Stomach (tissue), 9 donors: ENCODE data around the gene DNM3. TPM values are rescaled to one million over a fixed set of nuclear protein-coding genes. Genes with fewer than 3 reads are reported as not detected.

Experiments used
- DNase-seq, 2 donors: peaks; one replicate each; pipeline versions ENCODE4 v3.0.0 to v3.0.0-alpha.2; 2013 to 2019
- H3K27ac ChIP-seq, 5 donors: fragments of 200-600 bp in 4 of 5; sonication (generic) in 4 of 5; one replicate each; pipeline ENCODE4 v1.5.1; 2013 to 2019; ENCODE audit warnings: mild to moderate bottlenecking in 1 of 5, moderate library complexity in 1 of 5
- H3K27me3 ChIP-seq, 3 donors: fragments of 200-600 bp; sonication (generic); one replicate each; pipeline ENCODE4 v1.5.1; 2017 to 2019; ENCODE audit warnings: mixed run types in 1 of 3
- H3K36me3 ChIP-seq, 4 donors: fragments of 200-600 bp; sonication (generic); 1 replicate in 3 of 4; 2 replicates in 1 of 4; pipeline ENCODE4 v1.5.1; 2016 to 2019
- H3K4me1 ChIP-seq, 4 donors: fragments of 200-600 bp; sonication (generic); one replicate each; pipeline ENCODE4 v1.5.1; 2016 to 2019
- H3K4me3 ChIP-seq, 4 donors: fragments of 200-600 bp; sonication (generic) in 3 of 4; one replicate each; pipeline ENCODE4 v1.5.1; 2016 to 2019; ENCODE audit warnings: mild to moderate bottlenecking in 1 of 4
- H3K9me3 ChIP-seq, 4 donors: fragments of 200-600 bp; sonication (generic); one replicate each; pipeline ENCODE4 v1.5.1; 2016 to 2019
- EP300 ChIP-seq: sonication (generic); formaldehyde crosslinking; IDR thresholded peaks from one replicate; pipeline ENCODE4 v1.6.1; 2017; ENCODE audit warnings: antibody characterized with exemption
- POLR2A ChIP-seq, 4 donors: fragments of 450-650 bp; IDR thresholded peaks; one replicate each; pipeline ENCODE4 v1.6.1; 2016; ENCODE audit warnings: antibody characterized with exemption in 4 of 4, control low read depth in 2 of 4, mild to moderate bottlenecking in 1 of 4, moderate library complexity in 1 of 4
- POLR2AphosphoS5 ChIP-seq, 3 donors: sonication (generic); formaldehyde crosslinking; IDR thresholded peaks; one replicate each; pipeline ENCODE4 v1.6.1; 2016; ENCODE audit warnings: antibody characterized with exemption in 3 of 3
- WGBS, 5 donors: extraction: QIAGEN DNeasy Blood & Tissue Kit in 3 of 5; methylation state at CpG; one replicate each; pipeline versions ENCODE4 v1.1.5 to v1.1.7; 2013 to 2018; 5-methylcytosine and 5-hydroxymethylcytosine counted together
- intact Hi-C: fragments of 100-400 bp; cut with DNase I; formaldehyde crosslinking; loops from one replicate; pipeline ENCODE4 v1.15.1; 2023; ENCODE audit warnings: low total_unique reads
- polyA plus RNA-seq, 3 donors: library from polyadenylated mRNA; stranded (reverse); fragments of 200-250 nt; gene quantifications; one replicate each; pipeline ENCODE4 v1.2.3, GENCODE V29; 2013
- total RNA-seq, 5 donors: library from RNA; depleted of rRNA; stranded (reverse); fragments of >200 nt; gene quantifications; one replicate each; pipeline versions ENCODE4 v1.1.0 to v1.2.3, GENCODE V29; 2014 to 2016
- TF ChIP-seq, protein P1 (sequence below), 7 experiments: fragments of 450-650 bp in 4 of 7; fragments of 200-600 bp in 3 of 7; sonication (generic) in 3 of 7; IDR thresholded peaks; one replicate each; pipeline ENCODE4 v1.5.1; 2016 to 2019; ENCODE audit warnings: antibody characterized with exemption in 7 of 7, control low read depth in 2 of 7, mild to moderate bottlenecking in 1 of 7
- donor health status: healthy with polysubstance abuse.
- donor health status: Bipolar disorder and iron deficiency.
- donor health status: healthy.

Gene DNM3
- total and polyA plus RNA-seq, 8 donors = 0.58 to 13.8 (median 2.2) TPM

DNA sequence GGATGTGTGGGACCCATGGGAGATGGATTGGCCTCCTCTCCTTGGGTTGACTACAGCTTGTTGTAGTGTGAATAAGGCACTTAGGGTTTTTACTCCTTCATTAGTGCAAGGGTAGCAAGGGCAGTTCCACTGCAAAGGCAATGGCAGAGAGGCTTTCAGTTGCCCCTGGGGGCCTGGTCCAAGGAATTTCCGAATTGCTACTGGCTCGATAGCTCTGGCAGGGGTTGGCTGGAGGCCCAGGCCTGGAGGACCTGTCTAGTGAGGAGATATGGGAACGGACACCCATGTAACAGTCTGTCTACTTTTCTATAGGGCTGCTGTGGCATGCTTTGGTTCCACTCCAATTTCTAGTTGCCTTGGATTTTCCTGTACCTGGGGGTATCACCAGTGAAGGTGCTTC lies 360.3 kb downstream of the DNM3 start:
- TF ChIP-seq, protein P1, sequence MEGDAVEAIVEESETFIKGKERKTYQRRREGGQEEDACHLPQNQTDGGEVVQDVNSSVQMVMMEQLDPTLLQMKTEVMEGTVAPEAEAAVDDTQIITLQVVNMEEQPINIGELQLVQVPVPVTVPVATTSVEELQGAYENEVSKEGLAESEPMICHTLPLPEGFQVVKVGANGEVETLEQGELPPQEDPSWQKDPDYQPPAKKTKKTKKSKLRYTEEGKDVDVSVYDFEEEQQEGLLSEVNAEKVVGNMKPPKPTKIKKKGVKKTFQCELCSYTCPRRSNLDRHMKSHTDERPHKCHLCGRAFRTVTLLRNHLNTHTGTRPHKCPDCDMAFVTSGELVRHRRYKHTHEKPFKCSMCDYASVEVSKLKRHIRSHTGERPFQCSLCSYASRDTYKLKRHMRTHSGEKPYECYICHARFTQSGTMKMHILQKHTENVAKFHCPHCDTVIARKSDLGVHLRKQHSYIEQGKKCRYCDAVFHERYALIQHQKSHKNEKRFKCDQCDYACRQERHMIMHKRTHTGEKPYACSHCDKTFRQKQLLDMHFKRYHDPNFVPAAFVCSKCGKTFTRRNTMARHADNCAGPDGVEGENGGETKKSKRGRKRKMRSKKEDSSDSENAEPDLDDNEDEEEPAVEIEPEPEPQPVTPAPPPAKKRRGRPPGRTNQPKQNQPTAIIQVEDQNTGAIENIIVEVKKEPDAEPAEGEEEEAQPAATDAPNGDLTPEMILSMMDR (IDR thresholded peaks at IDR 0.05) = no peak
- TF ChIP-seq EP300 = no peak
- no peak for TF ChIP-seq POLR2A (IDR thresholded peaks at IDR 0.05)
- no peak for TF ChIP-seq POLR2AphosphoS5 (IDR thresholded peaks at IDR 0.05)

GRCh38 chr1:172203135-172203823 lies 362.0 kb downstream of the DNM3 start:
- intact Hi-C loops = no loop called here
- Histone ChIP-seq H3K9me3 (peaks cover 0 to 14% (median 6%) of the 10 kb centered on the region in 4 donors), H3K4me3 (no peak overlapping the region), H3K27ac (no peak overlapping the region), H3K36me3 (no peaks in the 10 kb centered on the region), H3K4me1 (peaks cover 0 to 6% (median 0%) of the 10 kb centered on the region in 4 donors), H3K27me3 (no peaks in the 10 kb centered on the region)
- 51 to 68% (median 60%) methylated on average over 8 of the region's 8 CpGs for WGBS, 5 donors
- TF ChIP-seq, protein P1 (IDR thresholded peaks at IDR 0.05) = no peak
- TF ChIP-seq POLR2AphosphoS5 (IDR thresholded peaks at IDR 0.05) (no peak), EP300 (no peak), POLR2A (IDR thresholded peaks at IDR 0.05) (no peak)
- DNase-seq = peak in 1 of 2 donors; percentile 43

More for the DNA sequence above, 360.3 kb downstream of the DNM3 start:
- peaks cover 0 to 6% (median 0%) of the 10 kb centered on the region in 4 donors for H3K4me1 ChIP-seq
- 67 to 95% (median 79%) methylated on average over 3 of the region's 3 CpGs for WGBS, 5 donors
- peaks cover 0 to 25% (median 15%) of the 10 kb centered on the region in 4 donors for H3K9me3 ChIP-seq
- no peak overlapping the region for H3K4me3 ChIP-seq
- H3K36me3 ChIP-seq = no peaks in the 10 kb centered on the region
- H3K27ac ChIP-seq = no peak overlapping the region
- no peaks in the 10 kb centered on the region for H3K27me3 ChIP-seq
- no peak for DNase-seq
- intact Hi-C loops = no loop called here

DNA sequence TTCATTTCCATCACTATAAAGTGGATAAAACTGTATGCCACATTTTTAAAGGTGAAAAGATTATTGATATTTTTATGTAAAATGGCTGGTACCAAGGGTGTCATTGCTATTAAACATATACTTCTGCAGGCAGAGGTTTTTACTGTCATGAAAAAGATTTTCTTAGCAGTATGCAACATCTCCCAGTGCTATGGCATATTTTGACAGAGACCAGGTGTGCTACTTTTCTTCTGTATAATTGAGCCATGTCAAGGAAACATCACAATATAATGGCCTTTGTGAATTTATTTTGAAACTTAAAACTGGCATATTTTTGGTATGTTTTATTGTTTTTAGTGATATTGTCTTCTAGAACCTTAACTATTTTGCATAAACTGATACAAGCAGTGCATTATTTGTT lies 362.6 kb downstream of the DNM3 start:
- Histone ChIP-seq H3K27me3 (no peaks in the 10 kb centered on the region), H3K4me1 (peaks cover 0 to 6% (median 0%) of the 10 kb centered on the region in 4 donors), H3K36me3 (no peaks in the 10 kb centered on the region), H3K9me3 (peaks cover 0 to 8% (median 4%) of the 10 kb centered on the region in 4 donors), H3K4me3 (no peak overlapping the region), H3K27ac (no peak overlapping the region)
- no peak for TF ChIP-seq POLR2A (IDR thresholded peaks at IDR 0.05)
- TF ChIP-seq EP300 = no peak
- TF ChIP-seq POLR2AphosphoS5 (IDR thresholded peaks at IDR 0.05) = no peak
- TF ChIP-seq, protein P1 (IDR thresholded peaks at IDR 0.05) = no peak
- DNase-seq = no peak
- intact Hi-C loops = no loop called here

GRCh38 chr1:172206256-172206655 lies 365.0 kb downstream of the DNM3 start:
- no peaks in the 10 kb centered on the region for H3K27me3 ChIP-seq
- H3K27ac ChIP-seq = no peak overlapping the region
- TF ChIP-seq POLR2A (IDR thresholded peaks at IDR 0.05) (no peak), EP300 (no peak), POLR2AphosphoS5 (IDR thresholded peaks at IDR 0.05) (no peak)
- TF ChIP-seq, protein P1 (IDR thresholded peaks at IDR 0.05) = no peak
- intact Hi-C loops = no loop called here
- H3K4me1 ChIP-seq = peaks cover 0 to 6% (median 2%) of the 10 kb centered on the region in 4 donors
- no peak for DNase-seq
- no peak overlapping the region for H3K4me3 ChIP-seq
- no peaks in the 10 kb centered on the region for H3K9me3 ChIP-seq
- no peaks in the 10 kb centered on the region for H3K36me3 ChIP-seq
